NCI-H1417 treated with DMSO at 0.1 percent for 48 hours (cell line): ENCODE results near the gene MTF1.
"Not testable (repeated sequence)": the region's sequence is repeated elsewhere in the genome, so short reads cannot be mapped to it uniquely, and the experiment has no call there.

Experiments
- DNase-seq: peaks from one replicate; lab custom pipeline; 2025; lab: John Stamatoyannopoulos, UW

Gene MTF1

DNA sequence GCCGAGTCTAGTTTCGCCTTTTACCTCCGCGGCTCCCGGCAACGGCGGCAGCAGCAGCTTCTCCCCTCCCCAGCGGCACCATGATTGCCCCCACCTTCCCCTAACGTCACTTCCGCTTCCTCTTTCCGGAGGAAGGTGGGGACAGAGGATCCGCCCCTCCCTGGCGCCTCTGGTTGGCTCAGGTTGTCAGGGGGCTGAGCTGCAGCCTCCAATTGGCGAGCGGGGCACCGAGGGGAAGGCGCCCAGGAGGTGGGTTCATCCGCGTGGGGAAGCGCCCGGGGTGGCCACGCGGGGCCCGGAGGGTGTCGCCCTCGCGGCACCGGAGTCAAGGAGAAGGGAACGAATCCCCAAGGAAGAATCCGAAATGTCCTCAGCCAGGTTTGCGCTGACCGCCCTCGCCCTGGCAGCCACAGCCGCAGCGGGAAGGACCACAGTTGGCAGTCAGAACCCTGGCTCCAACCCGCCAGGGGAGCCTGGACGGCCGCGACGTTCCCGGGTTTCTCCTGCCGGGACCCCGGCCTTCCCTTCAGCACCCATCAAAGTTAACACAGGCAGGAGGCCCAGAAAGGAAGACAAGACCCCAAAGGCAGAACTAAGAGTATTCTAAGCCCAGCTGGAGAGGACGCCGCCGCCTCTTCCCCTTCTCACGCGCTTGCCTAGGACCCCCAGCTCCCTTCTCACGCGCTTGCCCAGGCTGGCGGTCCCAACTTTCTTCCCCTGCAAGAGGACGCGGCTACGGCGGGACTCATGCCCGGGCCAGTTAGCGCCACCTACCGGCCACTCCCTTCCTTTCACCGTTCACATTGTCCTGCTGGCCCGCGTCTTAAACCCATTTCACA, at the start of gene MTF1:
Gene MTF1, minus strand, starts transcription at position 86 of the 839 bp plus-strand sequence. CDS start 1,934 bp downstream, outside the sequence.
- peak; percentile 86 for DNase-seq

DNA sequence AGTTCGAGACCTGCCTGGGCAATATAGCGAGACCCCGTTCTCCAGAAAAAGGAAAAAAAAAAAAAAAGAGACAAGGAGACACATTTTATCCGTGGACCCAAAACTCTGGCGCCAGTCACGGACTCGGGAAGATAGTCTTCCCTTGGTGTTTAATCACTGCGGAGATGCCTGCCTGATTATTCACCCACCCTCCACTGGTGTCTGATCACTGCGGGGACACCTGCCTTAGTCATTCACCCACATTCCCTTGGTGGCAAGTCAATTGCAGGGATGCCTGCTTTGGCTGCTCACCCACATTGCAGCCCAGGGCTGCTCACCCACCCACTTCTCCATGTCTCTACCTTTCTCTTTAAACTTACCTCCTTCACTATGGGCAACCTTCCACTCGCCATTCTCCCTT, 49.1 kb upstream of the MTF1 start:
- not testable (repeated sequence) for DNase-seq

DNA sequence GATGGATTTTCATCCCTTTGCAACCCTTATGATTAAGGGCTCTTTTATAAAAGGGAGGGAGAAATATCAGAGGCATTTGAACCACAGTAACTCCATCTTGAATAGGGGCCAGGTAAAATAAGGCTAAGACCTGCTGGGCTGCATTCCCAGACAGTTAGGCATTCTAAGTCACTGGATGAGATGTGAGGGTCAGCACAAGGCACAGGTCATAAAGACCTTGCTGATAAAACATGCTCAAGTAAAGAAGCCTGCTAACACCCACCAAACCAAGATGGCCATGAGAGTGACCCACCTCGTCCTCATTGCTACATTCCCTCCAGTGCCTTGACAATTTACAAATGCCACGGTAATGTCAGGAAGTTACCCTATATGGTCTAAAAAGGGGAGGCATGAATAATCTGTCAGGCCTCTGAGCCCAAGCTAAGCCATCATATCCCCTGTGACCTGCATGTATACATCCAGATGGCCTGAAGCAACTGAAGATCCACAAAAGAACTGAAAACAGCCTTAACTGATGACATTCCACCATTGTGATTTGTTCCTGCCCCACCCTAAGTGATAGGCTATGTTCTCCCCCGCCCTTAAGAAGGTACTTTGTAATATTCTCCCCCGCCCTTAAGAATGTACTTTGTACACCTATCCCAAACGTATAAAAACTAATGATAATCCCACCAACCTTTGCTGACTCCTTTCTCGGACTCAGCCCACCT, 48.2 kb upstream of the MTF1 start:
- not testable (repeated sequence) for DNase-seq

DNA sequence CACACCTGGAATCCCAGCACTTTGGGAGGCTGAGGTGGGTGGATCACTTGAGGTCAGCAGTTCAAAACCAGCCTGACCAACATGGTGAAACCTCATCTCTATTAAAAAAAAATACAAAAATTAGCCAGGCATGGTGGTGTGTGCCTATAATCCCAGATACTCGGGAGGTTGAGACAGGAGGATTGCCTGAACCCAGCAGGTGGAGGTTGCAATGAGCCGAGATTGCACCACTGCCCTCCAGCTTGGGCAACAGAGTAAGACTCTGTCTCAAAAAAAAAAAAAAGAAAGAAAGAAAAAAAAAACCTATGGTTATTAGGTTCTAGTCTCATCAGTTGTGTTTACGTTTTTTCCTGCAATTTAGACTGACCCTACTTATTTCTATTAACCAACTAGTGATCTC, 47.2 kb upstream of the MTF1 start:
- DNase-seq, result not testable (repeated sequence)

DNA sequence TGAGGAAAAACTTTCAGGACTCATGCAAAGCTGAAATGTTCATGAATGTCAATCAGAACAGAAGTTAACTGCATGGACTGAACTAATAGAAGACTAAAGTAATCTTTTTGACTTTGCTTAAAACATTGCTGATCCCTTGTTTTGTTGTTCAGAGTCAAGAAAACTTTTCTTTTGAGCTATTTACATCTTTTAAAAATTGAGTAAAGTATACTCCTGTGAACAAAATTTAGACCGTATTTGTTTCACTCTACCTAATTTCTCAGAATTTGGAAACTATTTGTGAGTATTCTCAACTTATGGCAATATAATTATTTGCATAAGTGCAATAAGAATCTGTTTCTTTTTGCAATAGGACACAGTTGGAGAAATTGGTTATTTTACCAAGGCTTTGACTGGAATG, 46.3 kb upstream of the MTF1 start:
- DNase-seq, result no peak

DNA sequence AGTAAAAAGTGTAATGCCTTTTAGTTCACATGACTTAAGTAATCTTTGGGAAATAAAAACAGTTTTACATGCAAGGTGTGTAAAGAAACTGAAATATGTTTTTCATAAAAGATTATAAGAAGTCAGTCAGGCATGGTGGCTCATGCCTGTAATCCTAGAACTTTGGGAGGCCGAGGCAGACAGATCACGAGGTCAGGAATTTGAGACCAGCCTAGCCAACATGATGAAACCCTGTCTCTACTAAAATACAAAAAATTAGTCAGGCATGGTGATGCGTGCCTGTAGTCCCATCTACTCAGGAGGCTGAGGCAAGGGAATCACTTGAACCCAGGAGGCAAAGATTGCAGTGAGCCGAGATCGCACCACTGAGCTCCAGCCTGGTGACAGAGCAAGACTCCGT, 44.5 kb upstream of the MTF1 start:
- DNase-seq, result not testable (repeated sequence)

DNA sequence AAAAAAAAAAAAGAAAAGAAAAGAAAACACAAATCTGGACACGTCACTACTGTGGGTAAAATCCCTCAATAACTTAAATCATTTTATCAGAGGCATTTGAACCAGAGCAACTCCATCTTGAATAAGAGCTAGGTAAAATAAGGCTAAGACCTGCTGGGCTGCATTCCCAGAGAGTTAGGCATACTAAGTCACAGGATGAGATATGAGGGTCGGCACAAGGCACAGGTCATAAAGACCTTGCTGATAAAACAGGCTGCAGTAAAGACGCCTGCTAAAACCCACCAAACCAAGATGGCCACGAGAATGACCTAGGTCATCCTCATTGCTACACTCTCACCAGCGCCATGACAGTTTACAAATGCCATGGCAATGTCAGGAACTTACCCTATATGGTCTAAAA, 43.6 kb upstream of the MTF1 start:
- no peak for DNase-seq

DNA sequence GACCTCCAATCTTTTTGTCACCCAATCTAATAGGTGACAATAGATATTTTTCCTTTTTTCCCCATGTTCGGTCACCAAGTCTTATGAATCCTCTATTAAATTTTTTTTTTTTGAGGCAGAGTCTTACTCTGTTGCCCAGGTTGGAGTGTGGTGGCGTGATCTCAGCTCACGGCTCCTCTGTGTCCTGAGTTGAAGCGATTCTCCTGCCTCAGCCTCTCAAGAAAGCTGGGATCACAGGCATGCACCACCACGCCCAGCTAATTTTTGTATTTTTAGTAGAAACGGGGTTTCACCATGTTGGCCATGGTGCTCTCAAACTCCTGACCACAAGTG, 42.5 kb upstream of the MTF1 start:
- no peak for DNase-seq

DNA sequence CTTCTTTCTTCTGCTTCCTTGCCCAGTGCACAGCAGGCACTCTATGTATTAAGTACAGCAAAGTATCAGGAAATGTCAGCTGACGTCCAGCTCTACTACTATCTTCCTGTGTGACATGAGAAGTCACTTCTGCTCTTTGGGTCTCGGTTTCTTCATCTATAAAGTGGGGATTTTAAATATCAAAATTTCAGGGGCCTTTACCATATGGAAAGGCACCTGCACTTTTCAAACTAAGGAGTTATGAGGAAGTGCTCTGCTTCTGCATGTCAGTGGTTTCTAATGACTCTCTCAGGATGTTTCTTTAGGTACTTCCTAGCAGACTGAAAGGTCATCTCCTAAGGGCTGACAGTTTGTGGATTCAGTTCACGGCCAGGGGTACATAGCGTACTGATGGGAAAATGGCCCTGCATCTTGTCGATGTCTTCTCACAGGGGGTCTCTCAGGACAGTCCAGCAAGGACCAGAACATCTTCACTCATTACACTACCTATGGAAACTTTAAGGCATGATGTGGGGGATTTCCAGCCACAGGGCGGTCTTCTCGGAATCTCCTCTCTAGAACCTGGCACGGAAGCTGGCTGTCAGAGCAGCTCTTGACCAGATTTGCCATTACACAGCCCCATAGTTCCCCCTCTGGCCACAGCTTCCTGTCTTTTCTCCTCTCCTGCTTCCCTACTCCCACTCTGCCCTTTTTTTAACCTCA, 42.0 kb upstream of the MTF1 start:
- DNase-seq, result no peak

DNA sequence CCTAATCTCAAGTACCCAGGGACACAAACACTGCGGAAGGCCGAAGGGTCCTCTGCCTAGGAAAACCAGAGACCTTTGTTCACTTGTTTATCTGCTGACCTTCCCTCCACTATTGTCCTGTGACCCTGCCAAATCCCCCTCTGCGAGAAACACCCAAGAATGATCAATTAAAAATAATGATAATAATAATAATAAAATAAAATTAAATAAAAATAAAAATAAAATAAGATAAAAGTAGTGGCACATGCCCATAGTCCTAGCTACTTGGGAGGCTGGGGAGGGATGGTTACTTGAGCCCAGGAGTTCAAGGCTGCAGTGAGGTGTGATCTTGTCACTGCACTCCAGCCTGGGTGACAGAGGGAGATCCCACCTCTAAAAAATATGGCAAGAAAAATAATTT, 38.2 kb upstream of the MTF1 start:
- not testable (repeated sequence) for DNase-seq

DNA sequence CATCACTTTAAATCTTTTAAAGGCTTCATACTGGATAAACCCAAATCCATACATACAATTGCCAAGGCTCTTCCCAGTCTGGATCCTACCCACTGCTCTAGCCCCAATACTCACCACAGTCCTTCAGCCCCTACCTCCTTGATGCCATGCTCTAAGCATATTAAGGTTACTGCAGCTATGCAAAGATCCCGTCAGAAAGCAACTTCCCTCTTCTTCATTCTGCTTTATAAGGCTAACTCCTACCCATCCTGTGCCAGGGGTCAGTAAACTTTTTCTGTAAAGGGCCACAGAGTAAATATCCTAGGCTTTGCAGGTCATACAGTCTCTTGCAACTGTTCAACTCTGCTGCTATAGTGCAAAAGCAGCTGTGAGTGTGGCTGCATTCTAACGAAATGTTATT, 34.3 kb upstream of the MTF1 start:
- no peak for DNase-seq

DNA sequence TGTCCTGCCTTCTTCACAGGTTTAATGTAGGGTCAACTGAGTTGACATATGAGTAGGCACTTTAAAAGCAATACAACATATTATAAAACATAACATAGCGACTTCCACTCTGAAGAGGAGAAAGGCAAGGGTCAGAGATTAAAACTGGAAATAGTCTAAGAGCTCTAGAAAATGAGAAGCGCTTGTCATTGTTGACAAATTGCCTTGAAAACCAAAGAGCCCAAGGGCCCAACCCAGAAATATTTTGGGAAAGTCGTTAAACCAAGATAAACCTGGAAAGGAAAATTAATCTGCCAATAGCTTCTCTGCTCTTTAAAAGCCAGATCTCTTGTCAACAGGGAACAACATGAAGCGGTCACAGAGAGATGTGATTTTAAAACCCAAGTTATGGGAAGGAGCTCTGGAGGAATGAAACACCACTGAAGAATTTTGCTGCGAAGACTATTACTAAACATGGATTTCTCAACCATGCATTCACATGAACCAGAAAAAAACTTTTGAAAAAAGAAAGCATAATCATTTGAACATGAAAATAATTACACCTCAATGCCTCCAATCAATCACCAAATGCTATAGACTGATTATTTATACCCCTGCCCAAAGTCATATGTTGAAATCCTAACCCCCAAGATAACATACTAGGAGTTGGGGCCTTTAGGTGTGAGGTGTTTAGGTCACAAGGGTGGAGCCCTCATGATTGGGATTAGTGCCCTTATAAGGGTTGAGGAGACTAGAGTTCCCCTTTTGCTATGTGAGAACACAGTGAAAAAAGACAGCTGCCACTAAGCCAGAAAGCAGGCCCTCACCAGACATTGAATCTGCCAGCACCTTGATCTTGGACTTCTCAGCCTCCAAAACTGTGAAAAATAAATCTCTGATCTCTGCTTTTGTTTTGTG, 33.0 kb upstream of the MTF1 start:
- DNase-seq, result no peak

DNA sequence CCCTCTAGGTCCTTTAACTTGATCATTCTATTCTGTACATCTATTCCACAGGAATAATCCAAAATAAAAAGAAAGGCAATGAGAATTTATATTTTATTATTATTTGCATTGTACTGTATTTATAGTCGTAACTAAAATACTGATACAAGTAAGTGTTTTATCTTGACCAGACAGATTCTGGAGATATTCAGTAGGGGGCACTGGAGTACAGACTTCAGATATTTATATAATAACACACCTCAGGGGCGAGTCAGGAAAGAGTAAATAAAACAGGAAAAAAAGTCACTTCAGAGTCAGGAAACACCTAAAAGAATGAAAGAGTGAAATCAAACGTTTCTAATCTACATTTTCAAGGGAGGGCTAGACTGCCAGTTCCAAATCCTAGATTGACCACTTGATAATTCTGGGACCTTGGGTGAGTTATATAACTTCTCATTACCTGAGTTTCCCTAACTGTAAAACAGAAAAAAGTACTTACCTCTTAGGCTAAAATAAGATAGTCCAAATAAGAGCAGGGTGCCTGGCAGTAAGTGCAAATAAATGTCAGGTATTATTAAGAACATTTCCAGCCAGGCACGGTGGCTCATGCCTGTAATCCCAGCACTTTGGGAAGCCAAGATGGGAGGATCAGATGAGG, 31.1 kb upstream of the MTF1 start:
- peak; percentile 16 for DNase-seq

DNA sequence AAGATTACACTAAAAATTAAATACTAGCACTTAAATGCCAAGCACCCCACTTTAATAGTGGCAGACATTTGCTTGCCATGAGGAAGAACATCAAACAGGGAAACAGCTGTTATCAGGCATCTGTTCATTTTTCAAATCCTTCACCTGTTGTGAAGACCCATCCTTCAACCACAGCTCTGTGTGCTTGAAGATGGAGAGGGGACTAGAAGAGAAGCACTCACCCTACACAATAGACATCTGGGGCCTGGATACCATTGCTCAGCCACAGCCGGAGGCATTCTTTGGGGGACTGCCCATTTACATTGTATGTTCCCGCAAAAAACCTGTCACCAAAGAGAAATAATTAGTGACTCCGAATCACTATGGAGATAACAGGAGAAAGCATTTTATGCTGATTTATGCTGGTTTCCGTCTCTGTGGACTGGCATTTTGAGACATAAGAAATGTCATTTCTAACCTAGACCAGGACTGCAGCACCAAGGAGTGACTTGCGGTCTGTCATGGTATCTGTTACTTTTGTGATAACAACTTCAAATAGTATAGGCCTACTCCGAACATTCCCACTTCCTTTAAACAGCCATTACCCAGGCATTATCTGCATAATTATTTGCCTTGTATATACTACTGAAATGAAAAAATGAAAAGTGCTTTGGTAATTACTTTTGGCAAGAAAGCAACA, 28.8 kb upstream of the MTF1 start:
- DNase-seq, result no peak

DNA sequence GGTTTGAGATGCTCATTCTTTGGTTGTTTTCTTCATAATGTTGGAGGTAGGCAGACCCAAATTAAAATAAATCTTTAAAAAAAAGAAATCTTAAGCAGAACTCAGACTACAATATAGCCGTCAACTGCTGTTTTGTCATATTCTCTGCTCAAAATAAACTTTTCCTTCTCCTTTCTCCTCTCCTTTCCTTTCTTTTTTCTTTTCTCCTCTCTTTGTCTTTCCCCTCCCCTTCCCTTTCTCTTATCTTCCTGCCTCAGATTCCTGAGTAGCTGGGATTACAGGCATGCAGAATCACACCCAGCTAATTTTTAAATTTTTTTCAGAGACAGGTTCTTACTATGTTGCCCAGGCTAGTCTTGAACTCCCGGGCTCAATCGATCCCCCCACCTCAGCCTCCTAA, 24.8 kb upstream of the MTF1 start:
- no peak for DNase-seq

DNA sequence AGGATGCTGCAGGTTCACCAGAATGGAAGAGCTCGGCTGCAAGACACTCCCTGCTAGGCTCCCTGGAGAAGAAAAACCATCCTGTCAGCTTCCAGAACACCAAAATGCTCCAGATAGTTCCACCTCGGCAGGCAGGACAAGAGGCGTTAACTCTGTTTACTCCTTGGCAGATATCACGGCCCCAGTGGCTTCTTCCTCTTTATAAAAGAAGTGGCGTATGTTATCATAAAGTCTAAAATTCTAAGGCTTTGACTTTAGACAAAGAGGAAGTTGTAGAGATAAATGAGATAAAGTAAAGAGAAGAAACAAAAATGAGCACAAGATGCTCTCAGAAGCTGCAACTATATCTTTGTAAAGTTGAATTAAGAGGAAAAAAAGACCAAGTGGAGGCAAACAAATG, 24.3 kb upstream of the MTF1 start:
- DNase-seq, result no peak

DNA sequence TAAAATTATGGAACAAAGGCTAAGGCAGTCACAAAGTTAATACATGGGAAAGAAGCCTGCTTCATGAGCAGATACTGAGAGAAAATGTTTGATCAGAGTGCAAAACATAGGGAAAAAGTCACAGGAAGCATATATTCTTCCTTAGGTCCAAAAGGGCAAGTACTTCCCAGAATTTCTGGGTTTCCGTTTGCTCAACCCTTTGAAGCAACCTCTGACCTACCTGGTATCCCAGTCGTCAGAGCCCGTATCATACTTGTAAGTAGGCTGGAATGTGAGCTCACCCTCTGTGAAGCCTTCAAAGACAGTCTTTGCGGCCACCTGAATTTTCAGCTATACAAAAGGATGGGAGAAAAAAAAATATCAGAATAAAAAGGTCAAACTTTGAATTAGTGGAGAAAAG, 20.5 kb upstream of the MTF1 start:
- DNase-seq, result no peak

DNA sequence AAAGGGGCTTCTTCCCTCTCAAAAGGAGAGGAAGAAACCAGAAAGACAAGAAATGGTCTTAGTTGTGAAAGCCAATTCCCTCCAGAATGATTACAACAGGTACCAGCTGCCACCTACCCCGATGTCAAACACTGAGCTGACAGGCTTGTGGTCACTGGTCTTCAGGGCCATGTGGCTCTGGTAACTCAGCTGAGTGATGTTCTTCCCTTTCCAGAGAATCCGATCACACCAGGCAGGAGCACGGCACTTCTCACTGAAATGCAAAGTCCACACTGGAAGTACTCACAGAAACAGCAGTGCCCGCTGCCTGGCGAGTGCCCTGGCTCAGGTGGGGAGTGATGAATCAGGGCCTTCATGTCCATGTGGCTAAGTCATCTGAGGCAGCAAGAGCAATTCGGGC, 18.7 kb upstream of the MTF1 start:
- DNase-seq, result no peak

DNA sequence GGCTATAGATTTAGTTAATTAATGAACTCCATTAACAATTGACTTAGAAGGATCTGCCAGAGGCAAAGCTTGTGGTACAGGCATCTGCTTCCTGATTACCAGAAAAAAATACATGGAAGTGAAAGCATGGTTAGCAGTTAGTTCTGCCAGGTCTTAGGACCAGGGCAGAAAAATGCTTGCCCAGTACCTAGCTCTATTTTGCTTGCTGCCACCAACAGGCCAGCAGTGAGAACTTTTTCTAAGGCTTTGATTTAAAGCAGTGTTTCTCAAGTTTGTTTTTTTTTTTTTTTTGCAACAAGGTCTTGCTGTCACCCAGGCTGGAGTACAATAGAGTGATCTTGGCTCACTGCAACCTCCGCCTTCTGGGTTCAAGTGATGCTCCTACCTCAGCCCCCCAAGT, 16.4 kb upstream of the MTF1 start:
- no peak for DNase-seq

DNA sequence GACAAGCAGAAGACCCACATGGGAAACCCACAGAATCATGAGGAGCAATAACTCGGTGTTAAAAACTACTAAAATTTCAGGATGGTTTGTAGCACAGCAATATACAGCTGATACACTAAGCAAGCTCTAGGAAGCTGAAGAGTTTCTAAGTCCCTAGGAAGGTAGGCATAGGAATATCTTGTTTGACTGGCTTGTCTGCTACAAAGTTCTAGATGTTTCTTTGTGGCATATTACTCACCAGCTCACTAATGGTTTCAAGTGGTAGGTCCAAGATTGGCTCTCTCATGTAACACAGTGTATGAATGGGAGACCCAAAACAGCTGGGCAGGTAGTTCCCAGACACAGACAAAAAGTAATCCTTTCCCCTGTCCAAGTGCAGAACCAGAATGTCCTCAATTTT, 13.3 kb upstream of the MTF1 start:
- no peak for DNase-seq

DNA sequence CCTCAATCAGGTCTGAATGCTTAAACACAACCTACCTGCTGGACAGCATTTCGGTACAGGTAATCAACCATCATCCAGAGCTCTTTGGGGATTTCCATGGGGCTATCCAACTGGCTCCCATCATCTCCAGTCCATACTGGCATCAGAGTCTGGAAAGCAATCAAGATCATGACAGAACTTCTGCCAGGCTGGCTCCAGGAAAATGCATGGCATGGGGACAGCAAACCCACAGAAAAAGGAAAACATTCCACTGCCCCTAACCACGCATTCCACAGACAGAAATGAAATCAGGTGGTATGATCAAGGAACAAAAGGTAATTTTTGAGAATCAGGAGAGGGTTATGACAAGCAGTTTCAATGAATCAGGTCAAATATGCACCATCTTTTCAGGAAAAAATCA, 9.1 kb upstream of the MTF1 start:
- DNase-seq, result no peak
